HEK293 (cell line): ENCODE results near the gene MAGEB5.

Source experiments
- CTCF ChIA-PET: fragments of 350-600 bp; formaldehyde crosslinking; extraction: SDS; loops from one replicate; lab custom pipeline; 2021; ENCODE audit warnings: antibody characterized with exemption; lab: Yijun Ruan, JAX
- POLR2A ChIA-PET: fragments of 300-600 bp; formaldehyde crosslinking; extraction: SDS; loops from one replicate; lab custom pipeline; 2020; ENCODE audit warnings: antibody characterized with exemption, inconsistent platforms; lab: Yijun Ruan, JAX
- H3K27ac ChIP-seq: fragments of 200-500 bp; sonication (Bioruptor generic); 2 replicates; pipeline ENCODE4 v1.5.1; 2014; ENCODE audit warnings: low read depth, low read length, control low read depth, inconsistent platforms; ENCODE audit errors: extremely low read depth
- H3K36me3 ChIP-seq, 2 experiments: fragments of 200-500 bp in 1 of 2; sonication (Bioruptor generic) in 1 of 2; 1 replicate in 1 of 2; 2 replicates in 1 of 2; pipeline ENCODE4 v1.5.1; 2014 to 2017; ENCODE audit warnings: inconsistent platforms in 2 of 2, low read length in 2 of 2; ENCODE audit not compliant: control insufficient read depth in 2 of 2, insufficient read depth in 1 of 2
- H3K4me1 ChIP-seq: fragments of 200-500 bp; sonication (Bioruptor generic); 2 replicates; pipeline ENCODE4 v1.5.1; 2014; ENCODE audit warnings: mild to moderate bottlenecking, low read length, inconsistent platforms; ENCODE audit not compliant: control insufficient read depth, insufficient read depth
- H3K4me3 ChIP-seq: 2 replicates; pipeline ENCODE4 v1.5.1; 2011; ENCODE audit warnings: low read depth, mild to moderate bottlenecking, control low read depth, low read length, moderate library complexity
- H3K9me3 ChIP-seq: fragments of 200-500 bp; sonication (Bioruptor generic); 2 replicates; pipeline ENCODE4 v1.5.1; 2014; ENCODE audit warnings: low read depth, low read length, inconsistent platforms; ENCODE audit not compliant: control insufficient read depth, insufficient read depth
- PRDM1 ChIP-seq: fragments of 450-650 bp; formaldehyde crosslinking; IDR thresholded peaks from 2 replicates; pipeline ENCODE4; 2016; ENCODE audit warnings: missing biosample characterization, missing genetic modification characterization
- SALL2 ChIP-seq: fragments of 450-650 bp; formaldehyde crosslinking; IDR thresholded peaks from 2 replicates; pipeline ENCODE4 v1.5.0; 2017; ENCODE audit warnings: missing biosample characterization, mild to moderate bottlenecking, missing genetic modification characterization, borderline replicate concordance
- SCRT2 ChIP-seq: fragments of 450-650 bp; formaldehyde crosslinking; IDR thresholded peaks from 2 replicates; pipeline ENCODE4 v1.5.1; 2016; ENCODE audit warnings: missing biosample characterization, missing genetic modification characterization
- TCF7L2 ChIP-seq: IDR thresholded peaks from 2 replicates; pipeline ENCODE4 v1.6.1; 2011; ENCODE audit warnings: low read depth, mild to moderate bottlenecking, inconsistent platforms, low read length, moderate library complexity, borderline replicate concordance
- TRIM28 ChIP-seq: IDR thresholded peaks from 2 replicates; pipeline ENCODE4 v1.6.1; 2011; ENCODE audit warnings: low read length, control low read depth, borderline replicate concordance
- TSHZ1 ChIP-seq: fragments of 450-650 bp; formaldehyde crosslinking; IDR thresholded peaks from 2 replicates; pipeline ENCODE4 v1.5.1; 2016; ENCODE audit warnings: missing biosample characterization, missing genetic modification characterization, borderline replicate concordance
- YY1 ChIP-seq: fragments of 450-650 bp; formaldehyde crosslinking; IDR thresholded peaks from 2 replicates; pipeline ENCODE4 v1.5.1; 2018; ENCODE audit warnings: missing biosample characterization, missing genetic modification characterization
- YY2 ChIP-seq: fragments of 450-650 bp; formaldehyde crosslinking; IDR thresholded peaks from 2 replicates; pipeline ENCODE4 v1.5.1; 2016; ENCODE audit warnings: missing biosample characterization, missing genetic modification characterization
- ZBTB21 ChIP-seq: fragments of 450-650 bp; formaldehyde crosslinking; IDR thresholded peaks from 2 replicates; pipeline ENCODE4 v1.5.1; 2017; ENCODE audit warnings: missing biosample characterization, missing genetic modification characterization
- ZFP69B ChIP-seq: fragments of 450-650 bp; formaldehyde crosslinking; IDR thresholded peaks from 2 replicates; pipeline ENCODE4 v1.5.1; 2016; ENCODE audit warnings: missing biosample characterization, missing genetic modification characterization
- ZNF133 ChIP-seq: fragments of 450-650 bp; formaldehyde crosslinking; IDR thresholded peaks from 2 replicates; pipeline ENCODE4 v1.5.1; 2016; ENCODE audit warnings: missing biosample characterization, missing genetic modification characterization
- ZNF202 ChIP-seq: fragments of 450-650 bp; formaldehyde crosslinking; IDR thresholded peaks from 2 replicates; pipeline ENCODE4 v1.5.1; 2016; ENCODE audit warnings: missing biosample characterization, missing genetic modification characterization, borderline replicate concordance
- ZNF335 ChIP-seq: fragments of 450-650 bp; formaldehyde crosslinking; conservative IDR thresholded peaks from 2 replicates; pipeline ENCODE4 v1.5.1; 2016; ENCODE audit warnings: missing biosample characterization, missing genetic modification characterization
- ZNF394 ChIP-seq: fragments of 450-650 bp; formaldehyde crosslinking; IDR thresholded peaks from 2 replicates; pipeline ENCODE4 v1.5.1; 2016; ENCODE audit warnings: missing biosample characterization, missing genetic modification characterization, mild to moderate bottlenecking, moderate library complexity, borderline replicate concordance
- ZNF48 ChIP-seq: fragments of 450-650 bp; formaldehyde crosslinking; IDR thresholded peaks from 2 replicates; pipeline ENCODE4 v1.5.1; 2016; ENCODE audit warnings: missing biosample characterization, missing genetic modification characterization
- ZNF488 ChIP-seq: fragments of 450-650 bp; formaldehyde crosslinking; IDR thresholded peaks from 2 replicates; pipeline ENCODE4 v1.5.1; 2016; ENCODE audit warnings: missing biosample characterization, missing genetic modification characterization
- ZNF510 ChIP-seq: fragments of 450-650 bp; formaldehyde crosslinking; IDR thresholded peaks from 2 replicates; pipeline ENCODE4 v1.5.1; 2018; ENCODE audit warnings: mild to moderate bottlenecking, missing genetic modification characterization, missing biosample characterization; ENCODE audit not compliant: insufficient replicate concordance
- ZNF514 ChIP-seq: fragments of 450-650 bp; formaldehyde crosslinking; IDR thresholded peaks from 2 replicates; pipeline ENCODE4 v1.5.1; 2016; ENCODE audit warnings: missing biosample characterization, missing genetic modification characterization
- ZNF645 ChIP-seq: fragments of 450-650 bp; formaldehyde crosslinking; IDR thresholded peaks from 2 replicates; pipeline ENCODE4; 2016; ENCODE audit warnings: missing biosample characterization, missing genetic modification characterization
- ZNF654 ChIP-seq: fragments of 450-650 bp; formaldehyde crosslinking; IDR thresholded peaks from 2 replicates; pipeline ENCODE4 v1.5.1; 2016; ENCODE audit warnings: low read depth, missing biosample characterization, missing genetic modification characterization
- ZNF658 ChIP-seq: fragments of 450-650 bp; formaldehyde crosslinking; IDR thresholded peaks from 2 replicates; pipeline ENCODE4; 2016; ENCODE audit warnings: missing biosample characterization, missing genetic modification characterization

MAGEB5 gene

GRCh38 chrX:26234177-26234576 is 18.2 kb downstream of the MAGEB5 start:
- no peak overlapping the region for H3K27ac ChIP-seq
- no peak overlapping the region for H3K4me3 ChIP-seq
- no peaks in the 10 kb centered on the region for H3K4me1 ChIP-seq
- no peaks in the 10 kb centered on the region for H3K9me3 ChIP-seq
- CTCF ChIA-PET = no interaction called here
- TF ChIP-seq ZNF48 (tag by site-specific recombination) (no peak), YY2 (tag by site-specific recombination) (no peak), ZNF335 (tag by site-specific recombination) (no peak), ZNF645 (no peak)
- TF ChIP-seq, all 188 proteins: peak for 0
- POLR2A ChIA-PET = no interaction called here
- H3K36me3 ChIP-seq = no peaks in the 10 kb centered on the region

GRCh38 chrX:26253526-26253925 is 37.6 kb downstream of the MAGEB5 start:
- ChIA-PET POLR2A (no interaction called here), CTCF (no interaction called here)
- TF ChIP-seq ZNF654 (tag by site-specific recombination) (no peak), ZBTB21 (tag by site-specific recombination) (no peak), TSHZ1 (tag by site-specific recombination) (no peak), ZNF510 (tag by site-specific recombination) (no peak), ZNF658 (tag by site-specific recombination) (no peak), YY1 (tag by site-specific recombination) (no peak), TCF7L2 (no peak), ZFP69B (tag by site-specific recombination) (no peak), ZNF202 (no peak), SALL2 (tag by site-specific recombination) (no peak), ZNF514 (tag by site-specific recombination) (no peak), SCRT2 (no peak), ZNF488 (tag by site-specific recombination) (no peak), TRIM28 (no peak), PRDM1 (tag by site-specific recombination) (no peak), ZNF133 (tag by site-specific recombination) (no peak), ZNF48 (tag by site-specific recombination) (no peak), ZNF394 (tag by site-specific recombination) (no peak)

More at GRCh38 chrX:26253526-26253925, 37.6 kb downstream of the MAGEB5 start:
- Histone ChIP-seq H3K27ac (no peak overlapping the region), H3K4me3 (no peak overlapping the region), H3K36me3 (no peaks in the 10 kb centered on the region), H3K4me1 (no peaks in the 10 kb centered on the region), H3K9me3 (no peaks in the 10 kb centered on the region)
